Measurements from ENCODE around the gene KLF18. TPM values are rescaled to one million over a fixed set of nuclear protein-coding genes. Genes with fewer than 3 reads are reported as not detected.

Gene KLF18
- total and polyA plus RNA-seq, 2 donors (not counting 3 experiments of a cell fraction or from before 2014, with no cell fraction given), result not detected

GRCh38 chr1:44152692-44153091 lies 11.3 kb upstream of the KLF18 start:
- no peak for TF ChIP-seq CTCF (IDR thresholded peaks at IDR 0.05; ENCODE audit: extremely low read depth in 1 of 2, insufficient read depth in 1 of 2, low read depth in 1 of 2, low read length in 2 of 2)
- TF ChIP-seq POLR2A (IDR thresholded peaks at IDR 0.05; ENCODE audit: low read depth, low read length), result no peak
- TF ChIP-seq GATA2 (IDR thresholded peaks at IDR 0.05; ENCODE audit: insufficient read depth, insufficient read length, low read depth, low read length), result no peak
- no peak for TF ChIP-seq POLR2AphosphoS5 (IDR thresholded peaks at IDR 0.05; ENCODE audit: insufficient read depth, low read depth, low read length)
- TF ChIP-seq MYC (IDR thresholded peaks at IDR 0.05; ENCODE audit: low read depth, low read length), result no peak
- TF ChIP-seq EZH2 (IDR thresholded peaks at IDR 0.05; ENCODE audit: borderline replicate concordance, low read depth, low read length, severe bottlenecking), result no peak
- TF ChIP-seq MAX (IDR thresholded peaks at IDR 0.05; ENCODE audit: insufficient read depth, insufficient read length), result no peak
- TF ChIP-seq JUN (IDR thresholded peaks at IDR 0.05; ENCODE audit: borderline replicate concordance, insufficient read depth, insufficient read length, low read depth), result no peak
- TF ChIP-seq FOS (IDR thresholded peaks at IDR 0.05; ENCODE audit: borderline replicate concordance, insufficient read depth, low read length), result no peak
- Histone ChIP-seq H3K4me1 (ENCODE audit: control insufficient read depth, extremely low read depth, insufficient read depth, low read length) (no peaks in the 10 kb centered on the region), H3K36me3 (ENCODE audit: control insufficient read depth in 2 of 2, extremely low read depth in 1 of 2, insufficient read depth in 2 of 2, low read length in 2 of 2) (no peaks in the 10 kb centered on the region), H3K79me2 (ENCODE audit: control insufficient read depth, insufficient read depth, low read length) (no peaks in the 10 kb centered on the region), H2AFZ (ENCODE audit: low read depth, low read length) (no peak overlapping the region), H3K27ac (ENCODE audit: insufficient read depth, low read depth, low read length) (no peak overlapping the region), H3K9me1 (replicated peaks; ENCODE audit: control insufficient read depth, extremely low read depth, insufficient read depth, low read length) (no peaks in the 10 kb centered on the region), H3K9me3 (replicated peaks; ENCODE audit: control insufficient read depth, insufficient read depth, low read length) (no peaks in the 10 kb centered on the region), H3K27me3 (ENCODE audit: control insufficient read depth in 2 of 2, insufficient read depth in 2 of 2, low read length in 2 of 2) (peaks cover 0 to 4% of the 10 kb centered on the region in 2 experiments), H3K4me2 (ENCODE audit: insufficient read depth, low read length) (no peak overlapping the region), H4K20me1 (replicated peaks; ENCODE audit: control insufficient read depth, extremely low read depth, insufficient read depth, low read length) (no peaks in the 10 kb centered on the region), H3K4me3 (replicated peaks in 1 of 3; ENCODE audit: insufficient read depth in 1 of 3, low read depth in 1 of 3, low read length in 3 of 3) (no peak overlapping the region), H3K9ac (replicated peaks; ENCODE audit: extremely low read depth, insufficient read depth, low read length) (no peak overlapping the region)
- intact Hi-C loops (cut with micrococcal nuclease), result no loop called here
- no peak for FAIRE-seq
- dilution Hi-C loops (cut with MboI; ENCODE audit: extremely low pct_ligation_motif_present, low sequenced_read_pairs), result no loop called here
- CTCF ChIA-PET, result no interaction called here
- POLR2A ChIA-PET, result no interaction called here
- no TSS peak for BruUV-seq (replicated peaks)
- DNase-seq (ENCODE audit: low read depth, low spot score), result no peak

All from endothelial cell of umbilical vein (primary cell).